GM12892 (cell line): ENCODE results near the gene TCEAL8.

Experiments
- POLR2A ChIP-seq: IDR thresholded peaks from 2 replicates; pipeline ENCODE4 v1.6.1; 2011; ENCODE audit warnings: low read depth, low read length, control low read depth
- POLR2AphosphoS5 ChIP-seq: IDR thresholded peaks from 2 replicates; pipeline ENCODE4 v1.6.1; 2011; ENCODE audit warnings: low read depth, low read length, control low read depth
- TAF1 ChIP-seq: IDR thresholded peaks from 2 replicates; pipeline ENCODE4 v1.6.1; 2011; ENCODE audit warnings: low read depth, mild to moderate bottlenecking, control low read depth, low read length, borderline replicate concordance

- TF ChIP-seq POLR2AphosphoS5 (no peak), POLR2A (no peak), TAF1 (no peak)
Measured at GRCh38 chrX:103211012-103211715, 43.8 kb downstream of the TCEAL8 start.
